ENCODE measurements around the gene VSIG8.
"Not testable (repeated sequence)": the region's sequence is repeated elsewhere in the genome, so short reads cannot be mapped to it uniquely, and the experiment has no call there.

Gene VSIG8
- long read RNA-seq, donor 1: 0 reads
- long read RNA-seq, donor 2: 0 reads
- long read RNA-seq, donor 3: 0 reads
- long read RNA-seq, donor 4: 0 reads
- long read RNA-seq, donor 5: 0 reads
- long read RNA-seq, donor 6: 0 reads
- long read RNA-seq, donor 7: 0 reads
- long read RNA-seq, donor 8: 0 reads

GRCh38 chr1:159862557-159862956, at the start of gene VSIG8:
Gene VSIG8 (minus strand): TSS chr1:159862657. CDS start chr1:159862521, 136 bp downstream.
- no peak for DNase-seq

GRCh38 chr1:159911326-159912070, 49.0 kb upstream of the VSIG8 start:
- no peak for DNase-seq

GRCh38 chr1:159908031-159908940, 45.8 kb upstream of the VSIG8 start:
- DNase-seq: no peak

GRCh38 chr1:159906960-159907359, 44.5 kb upstream of the VSIG8 start:
- DNase-seq: no peak

- DNase-seq: not testable (repeated sequence)
Measured at GRCh38 chr1:159904036-159904435, 41.6 kb upstream of the VSIG8 start.

GRCh38 chr1:159902541-159902940, 40.1 kb upstream of the VSIG8 start:
- DNase-seq: no peak

GRCh38 chr1:159900755-159901360, 38.4 kb upstream of the VSIG8 start:
- DNase-seq: no peak

GRCh38 chr1:159900086-159900680, 37.7 kb upstream of the VSIG8 start, which contains the start of gene CFAP45:
Gene CFAP45 (minus strand): TSS chr1:159900165. CDS start chr1:159900098, 67 bp downstream.
- peak; percentile 55 for DNase-seq

GRCh38 chr1:159899634-159900033, 37.2 kb upstream of the VSIG8 start:
- not testable (repeated sequence) for DNase-seq

GRCh38 chr1:159898527-159898926, 36.1 kb upstream of the VSIG8 start:
- no peak for DNase-seq

GRCh38 chr1:159897962-159898361, 35.5 kb upstream of the VSIG8 start:
- no peak for DNase-seq

GRCh38 chr1:159896546-159896930, 34.1 kb upstream of the VSIG8 start:
- DNase-seq: no peak

GRCh38 chr1:159895836-159896545, 33.5 kb upstream of the VSIG8 start:
- no peak for DNase-seq

GRCh38 chr1:159895286-159895685, 32.8 kb upstream of the VSIG8 start:
- DNase-seq: no peak

- no peak for DNase-seq
Measured at GRCh38 chr1:159892944-159893343, 30.5 kb upstream of the VSIG8 start.

GRCh38 chr1:159891275-159892157, 29.1 kb upstream of the VSIG8 start:
- DNase-seq: peak; percentile 55

GRCh38 chr1:159890390-159890789, 27.9 kb upstream of the VSIG8 start:
- DNase-seq: no peak

GRCh38 chr1:159889821-159890252, 27.4 kb upstream of the VSIG8 start:
- DNase-seq: no peak

GRCh38 chr1:159889202-159889601, 26.7 kb upstream of the VSIG8 start:
- DNase-seq: no peak

- no peak for DNase-seq
Measured at GRCh38 chr1:159884296-159884695, 21.8 kb upstream of the VSIG8 start.

Data from right kidney (tissue), 9 donors.